IMR-90 (cell line): ENCODE results near the gene TTC28. TPM values are rescaled to one million over a fixed set of nuclear protein-coding genes. Genes with fewer than 3 reads are reported as not detected.

Experiments used
- ATAC-seq: fragments of 200-7000 bp; cut with Tn5 transposase; 2 replicates; pipeline ENCODE4 v1.9.1; 2020; ENCODE audit warnings: low read depth, mild to moderate bottlenecking, moderate library complexity
- BruUV-seq: library from RNA; stranded (reverse); fragments of 400-500 nt; replicated peaks from 2 replicates; lab custom pipeline; 2021; lab: Mats Ljungman, UMichigan
- CTCF ChIA-PET: fragments of 300-600 bp; formaldehyde crosslinking; extraction: SDS; loops from one replicate; lab custom pipeline; 2021; ENCODE audit warnings: antibody characterized with exemption; lab: Yijun Ruan, JAX
- POLR2A ChIA-PET: fragments of 300-600 bp; sonication (Branson Sonifier 250); formaldehyde crosslinking; loops from one replicate; lab custom pipeline; 2022; ENCODE audit warnings: antibody characterized with exemption; ENCODE audit not compliant: unreplicated experiment; lab: Charles Lee
- DNase-seq: peaks from one replicate; pipeline ENCODE4 v3.0.0; 2013
- H2AFZ ChIP-seq: replicated peaks from 2 replicates; pipeline ENCODE3; 2013; ENCODE audit warnings: low read length, mild to moderate bottlenecking; ENCODE audit not compliant: poor library complexity
- H2AK5ac ChIP-seq: 2 replicates; pipeline ENCODE4 v1.6.1; 2013; ENCODE audit warnings: low read depth, low read length, inconsistent platforms
- H2AK9ac ChIP-seq: replicated peaks from 2 replicates; pipeline ENCODE3; 2013; ENCODE audit warnings: mild to moderate bottlenecking, low read depth, low read length, moderate library complexity; ENCODE audit not compliant: poor library complexity
- H2BK120ac ChIP-seq: 2 replicates; pipeline ENCODE4 v1.6.1; 2013; ENCODE audit warnings: low read depth, low read length, inconsistent platforms
- H2BK15ac ChIP-seq: 3 replicates; pipeline ENCODE4 v1.6.1; 2013; ENCODE audit warnings: low read depth, low read length, inconsistent platforms
- H2BK20ac ChIP-seq: 2 replicates; pipeline ENCODE4 v1.6.1; 2013; ENCODE audit warnings: low read depth, mild to moderate bottlenecking, inconsistent platforms, low read length, moderate library complexity
- H2BK5ac ChIP-seq: 2 replicates; pipeline ENCODE4 v1.6.1; 2013; ENCODE audit warnings: mild to moderate bottlenecking, low read depth, low read length, inconsistent platforms; ENCODE audit not compliant: poor library complexity, severe bottlenecking
- H3K14ac ChIP-seq: replicated peaks from 2 replicates; pipeline ENCODE4 v1.6.1; 2013; ENCODE audit warnings: low read depth, low read length, inconsistent platforms
- H3K18ac ChIP-seq: 2 replicates; pipeline ENCODE4 v1.6.1; 2013; ENCODE audit warnings: low read depth, low read length, control low read depth
- H3K23ac ChIP-seq: 2 replicates; pipeline ENCODE4 v1.6.1; 2013; ENCODE audit warnings: low read depth, low read length, inconsistent platforms
- H3K27ac ChIP-seq: 2 replicates; pipeline ENCODE4 v1.5.1; 2013; ENCODE audit warnings: mild to moderate bottlenecking, control low read depth, low read length; ENCODE audit not compliant: insufficient read depth
- H3K27me3 ChIP-seq: 2 replicates; pipeline ENCODE4 v1.6.1; 2013; ENCODE audit warnings: low read length; ENCODE audit not compliant: control insufficient read depth, insufficient read depth
- H3K36me3 ChIP-seq: 2 replicates; pipeline ENCODE4 v1.6.1; 2013; ENCODE audit warnings: low read length, mixed read lengths; ENCODE audit not compliant: control insufficient read depth, insufficient read depth
- H3K4ac ChIP-seq: 2 replicates; pipeline ENCODE4 v1.6.1; 2013; ENCODE audit warnings: low read depth, low read length, inconsistent platforms
- H3K4me1 ChIP-seq: 2 replicates; pipeline ENCODE4 v1.6.1; 2013; ENCODE audit warnings: low read length, mixed read lengths; ENCODE audit not compliant: control insufficient read depth, insufficient read depth
- H3K4me2 ChIP-seq: 2 replicates; pipeline ENCODE4 v1.6.1; 2013; ENCODE audit warnings: low read depth, mild to moderate bottlenecking, control low read depth, low read length, moderate library complexity
- H3K4me3 ChIP-seq: 2 replicates; pipeline ENCODE4 v1.5.1; 2013; ENCODE audit warnings: low read depth, mild to moderate bottlenecking, control low read depth, low read length, moderate library complexity; ENCODE audit not compliant: insufficient read depth
- H3K56ac ChIP-seq: 2 replicates; pipeline ENCODE4 v1.6.1; 2013; ENCODE audit warnings: low read length, inconsistent platforms; ENCODE audit not compliant: insufficient read depth; ENCODE audit errors: extremely low read depth
- H3K79me1 ChIP-seq, 2 experiments: 2 replicates each; pipeline ENCODE4 v1.6.1; 2013; ENCODE audit warnings: low read length in 2 of 2, inconsistent platforms in 1 of 2, low read depth in 1 of 2
- H3K9ac ChIP-seq: 2 replicates; pipeline ENCODE4 v1.6.1; 2013; ENCODE audit warnings: low read depth, low read length, control low read depth
- H3K9me1 ChIP-seq: 2 replicates; pipeline ENCODE4 v1.6.1; 2013; ENCODE audit warnings: low read length, inconsistent platforms; ENCODE audit not compliant: insufficient read depth
- H3K9me3 ChIP-seq: 2 replicates; pipeline ENCODE4 v1.6.1; 2013; ENCODE audit warnings: low read length; ENCODE audit not compliant: control insufficient read depth, insufficient read depth
- H4K20me1 ChIP-seq: 2 replicates; pipeline ENCODE4 v1.6.1; 2013; ENCODE audit warnings: low read length, inconsistent platforms; ENCODE audit not compliant: insufficient read depth
- H4K5ac ChIP-seq: 2 replicates; pipeline ENCODE4 v1.6.1; 2013; ENCODE audit warnings: mild to moderate bottlenecking, low read depth, low read length, control low read depth
- H4K8ac ChIP-seq, 2 experiments: 2 replicates each; pipeline ENCODE4 v1.6.1; 2013; ENCODE audit warnings: low read depth in 2 of 2, low read length in 2 of 2, control low read depth in 1 of 2, inconsistent platforms in 1 of 2
- H4K91ac ChIP-seq: 2 replicates; pipeline ENCODE4 v1.6.1; 2013; ENCODE audit warnings: low read depth, low read length, inconsistent platforms; ENCODE audit not compliant: insufficient read depth
- BHLHE40 ChIP-seq: fragments of 150-350 bp; IDR thresholded peaks from 2 replicates; pipeline ENCODE4 v1.6.1; 2016; ENCODE audit warnings: mild to moderate bottlenecking, low read depth, low read length
- CEBPB ChIP-seq: IDR thresholded peaks from 2 replicates; pipeline ENCODE4 v1.6.1; 2012; ENCODE audit warnings: low read depth, low read length, improper control_type of control experiment
- CHD1 ChIP-seq: IDR thresholded peaks from 2 replicates; pipeline ENCODE4 v1.6.1; 2012; ENCODE audit warnings: low read depth, low read length, improper control_type of control experiment
- FOS ChIP-seq: fragments of 150-350 bp; IDR thresholded peaks from 2 replicates; pipeline ENCODE4 v1.6.1; 2016; ENCODE audit warnings: low read depth, low read length
- MAFK ChIP-seq: IDR thresholded peaks from 2 replicates; pipeline ENCODE4 v1.6.1; 2012; ENCODE audit warnings: low read depth, low read length, improper control_type of control experiment
- MAZ ChIP-seq: IDR thresholded peaks from 2 replicates; pipeline ENCODE4 v1.6.1; 2012; ENCODE audit warnings: low read depth, mild to moderate bottlenecking, low read length, improper control_type of control experiment, moderate library complexity, borderline replicate concordance
- MXI1 ChIP-seq: IDR thresholded peaks from 2 replicates; pipeline ENCODE4 v1.6.1; 2012; ENCODE audit warnings: low read depth, mild to moderate bottlenecking, low read length, moderate library complexity, borderline replicate concordance
- NFE2L2 ChIP-seq: fragments of 150-350 bp; IDR thresholded peaks from 2 replicates; pipeline ENCODE4 v1.6.1; 2016; ENCODE audit warnings: low read depth, mild to moderate bottlenecking, low read length
- POLR2A ChIP-seq: IDR thresholded peaks from 2 replicates; pipeline ENCODE4 v1.6.1; 2012; ENCODE audit warnings: mild to moderate bottlenecking, low read depth, low read length
- RAD21 ChIP-seq: IDR thresholded peaks from 2 replicates; pipeline ENCODE4 v1.6.1; 2012; ENCODE audit warnings: low read length, improper control_type of control experiment
- RCOR1 ChIP-seq: IDR thresholded peaks from 2 replicates; pipeline ENCODE4 v1.6.1; 2012; ENCODE audit warnings: mild to moderate bottlenecking, low read length, improper control_type of control experiment; ENCODE audit not compliant: insufficient replicate concordance
- RFX5 ChIP-seq: IDR thresholded peaks from 2 replicates; pipeline ENCODE4 v1.8.0; 2012; ENCODE audit warnings: low read depth, mild to moderate bottlenecking, low read length, moderate library complexity
- SMC3 ChIP-seq: fragments of 150-350 bp; IDR thresholded peaks from 2 replicates; pipeline ENCODE4 v1.6.1; 2016; ENCODE audit warnings: low read depth, mild to moderate bottlenecking, antibody characterized with exemption, low read length, moderate library complexity
- WGBS, 2 experiments: methylation state at CpG; one replicate each; pipeline versions ENCODE4 v1.1.5 to v1.1.7; 2013; ENCODE audit warnings: missing lambda C conversion rate in 2 of 2; ENCODE audit not compliant: insufficient read length in 1 of 2; ENCODE audit errors: extremely low coverage in 2 of 2; 5-methylcytosine and 5-hydroxymethylcytosine counted together
- dilution Hi-C: fragments of 300-500 bp; cut with HindIII; formaldehyde crosslinking; loops from one replicate; pipeline ENCODE4 v1.14.3; 2018; ENCODE audit warnings: low sequenced_read_pairs; ENCODE audit not compliant: unreplicated experiment
- in situ Hi-C: fragments of 300-500 bp; cut with MboI; formaldehyde crosslinking; loops from 3 replicates; pipeline ENCODE4 v1.14.3; 2019; ENCODE audit warnings: low sequenced_read_pairs, inconsistent platforms, mixed read lengths
- intact Hi-C: fragments of 100-400 bp; cut with micrococcal nuclease; formaldehyde crosslinking; loops from 2 replicates; pipeline ENCODE4 v1.10.0; 2022
- polyA plus RNA-seq, 3 experiments: library from polyadenylated mRNA; depleted of rRNA; stranded (reverse); fragments of >200 nt; gene quantifications; 2 replicates each; pipeline ENCODE4 v1.2.3, GENCODE V29; 2012; ENCODE audit warnings: low replicate concordance in 1 of 3
- total RNA-seq: library from RNA; depleted of rRNA; stranded (reverse); fragments of >200 nt; gene quantifications from 2 replicates; pipeline ENCODE4 v1.2.3, GENCODE V29; 2012
- TF ChIP-seq, protein P1 (sequence below): conservative IDR thresholded peaks from 2 replicates; pipeline ENCODE4 v1.5.1; 2012; ENCODE audit warnings: mild to moderate bottlenecking, low read depth, low read length, improper control_type of control experiment
- TF ChIP-seq, protein P2 (sequence below): fragments of 150-350 bp; IDR thresholded peaks from 2 replicates; pipeline ENCODE4 v1.6.1; 2016; ENCODE audit warnings: low read depth, mild to moderate bottlenecking, low read length, moderate library complexity, borderline replicate concordance
- TF ChIP-seq, protein P3 (sequence below): fragments of 150-350 bp; IDR thresholded peaks from 2 replicates; pipeline ENCODE4 v1.6.1; 2017; ENCODE audit warnings: mild to moderate bottlenecking, antibody characterized with exemption, low read length, low read depth

The TTC28 gene
- total and polyA plus RNA-seq, 2 of the 4 experiments (the other 2 are of a cell fraction), result 5.6 to 13.3 TPM

DNA sequence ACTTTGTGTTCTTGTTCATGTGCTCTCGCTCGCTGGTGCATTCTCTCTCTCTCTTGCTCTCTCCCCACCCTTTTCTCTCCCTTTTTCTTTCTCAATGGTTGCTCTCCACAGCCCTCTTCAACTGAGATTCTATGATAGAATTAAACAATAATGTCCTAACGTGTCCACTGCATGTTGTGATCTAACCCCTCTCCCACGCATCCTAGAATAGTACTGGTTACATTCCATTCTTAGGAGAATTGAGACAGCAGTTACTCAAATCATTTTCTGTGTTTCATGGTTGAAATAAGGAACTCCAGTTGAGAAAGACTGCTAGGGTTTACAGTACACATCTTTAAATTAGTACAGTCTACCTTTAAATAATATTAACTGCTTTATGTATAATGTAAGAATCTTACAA, 442.5 kb downstream of the TTC28 start:
- H3K9ac ChIP-seq, result no peak overlapping the region
- no peaks in the 10 kb centered on the region for H4K20me1 ChIP-seq
- dilution Hi-C loops, result no loop called here
- POLR2A ChIA-PET, result no interaction called here
- H3K4me3 ChIP-seq, result no peak overlapping the region
- H2AK9ac ChIP-seq, result no peak overlapping the region
- intact Hi-C loops, result no loop called here
- no peaks in the 10 kb centered on the region; the same call in 1 of the 2 replicates for H3K27me3 ChIP-seq
- no peak overlapping the region for H4K91ac ChIP-seq
- no peaks in the 10 kb centered on the region for H3K9me3 ChIP-seq
- no peak overlapping the region for H2AFZ ChIP-seq
- no peak overlapping the region for H3K18ac ChIP-seq
- peaks cover 2% of the 10 kb centered on the region; the same call in 1 of the 2 replicates for H3K36me3 ChIP-seq
- no peak overlapping the region for H3K27ac ChIP-seq
- CTCF ChIA-PET, result no interaction called here
- no peak overlapping the region for H3K56ac ChIP-seq
- no peak overlapping the region for H3K4me2 ChIP-seq
- in situ Hi-C loops, result no loop called here
- H2BK20ac ChIP-seq, result no peak overlapping the region
- no peak overlapping the region for H4K5ac ChIP-seq
- H3K9me1 ChIP-seq, result no peaks in the 10 kb centered on the region
- no peak overlapping the region for H3K4ac ChIP-seq
- no peak for ATAC-seq
- no peak overlapping the region for H3K14ac ChIP-seq
- H4K8ac ChIP-seq, result no peak overlapping the region
- DNase-seq, result peak; percentile 27
- no peak overlapping the region for H3K23ac ChIP-seq
- BruUV-seq, result no TSS peak
- H3K79me1 ChIP-seq, result no peaks in the 10 kb centered on the region; a peak in 2 of 4 replicates
- H2BK120ac ChIP-seq, result no peak overlapping the region
- H2BK15ac ChIP-seq, result no peak overlapping the region
- no CpG with 5 or more reads among the region's 4 CpGs for WGBS, 2 experiments
- no peak for TF ChIP-seq FOS
- TF ChIP-seq, protein P1, sequence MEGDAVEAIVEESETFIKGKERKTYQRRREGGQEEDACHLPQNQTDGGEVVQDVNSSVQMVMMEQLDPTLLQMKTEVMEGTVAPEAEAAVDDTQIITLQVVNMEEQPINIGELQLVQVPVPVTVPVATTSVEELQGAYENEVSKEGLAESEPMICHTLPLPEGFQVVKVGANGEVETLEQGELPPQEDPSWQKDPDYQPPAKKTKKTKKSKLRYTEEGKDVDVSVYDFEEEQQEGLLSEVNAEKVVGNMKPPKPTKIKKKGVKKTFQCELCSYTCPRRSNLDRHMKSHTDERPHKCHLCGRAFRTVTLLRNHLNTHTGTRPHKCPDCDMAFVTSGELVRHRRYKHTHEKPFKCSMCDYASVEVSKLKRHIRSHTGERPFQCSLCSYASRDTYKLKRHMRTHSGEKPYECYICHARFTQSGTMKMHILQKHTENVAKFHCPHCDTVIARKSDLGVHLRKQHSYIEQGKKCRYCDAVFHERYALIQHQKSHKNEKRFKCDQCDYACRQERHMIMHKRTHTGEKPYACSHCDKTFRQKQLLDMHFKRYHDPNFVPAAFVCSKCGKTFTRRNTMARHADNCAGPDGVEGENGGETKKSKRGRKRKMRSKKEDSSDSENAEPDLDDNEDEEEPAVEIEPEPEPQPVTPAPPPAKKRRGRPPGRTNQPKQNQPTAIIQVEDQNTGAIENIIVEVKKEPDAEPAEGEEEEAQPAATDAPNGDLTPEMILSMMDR, result no peak
- no peak for TF ChIP-seq CHD1
- no peak for TF ChIP-seq RCOR1
- TF ChIP-seq, protein P2, sequence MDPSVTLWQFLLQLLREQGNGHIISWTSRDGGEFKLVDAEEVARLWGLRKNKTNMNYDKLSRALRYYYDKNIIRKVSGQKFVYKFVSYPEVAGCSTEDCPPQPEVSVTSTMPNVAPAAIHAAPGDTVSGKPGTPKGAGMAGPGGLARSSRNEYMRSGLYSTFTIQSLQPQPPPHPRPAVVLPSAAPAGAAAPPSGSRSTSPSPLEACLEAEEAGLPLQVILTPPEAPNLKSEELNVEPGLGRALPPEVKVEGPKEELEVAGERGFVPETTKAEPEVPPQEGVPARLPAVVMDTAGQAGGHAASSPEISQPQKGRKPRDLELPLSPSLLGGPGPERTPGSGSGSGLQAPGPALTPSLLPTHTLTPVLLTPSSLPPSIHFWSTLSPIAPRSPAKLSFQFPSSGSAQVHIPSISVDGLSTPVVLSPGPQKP, result no peak
- TF ChIP-seq MAZ, result no peak
- TF ChIP-seq BHLHE40, result no peak
- TF ChIP-seq RFX5, result no peak
- TF ChIP-seq SMC3, result no peak
- TF ChIP-seq, protein P3, sequence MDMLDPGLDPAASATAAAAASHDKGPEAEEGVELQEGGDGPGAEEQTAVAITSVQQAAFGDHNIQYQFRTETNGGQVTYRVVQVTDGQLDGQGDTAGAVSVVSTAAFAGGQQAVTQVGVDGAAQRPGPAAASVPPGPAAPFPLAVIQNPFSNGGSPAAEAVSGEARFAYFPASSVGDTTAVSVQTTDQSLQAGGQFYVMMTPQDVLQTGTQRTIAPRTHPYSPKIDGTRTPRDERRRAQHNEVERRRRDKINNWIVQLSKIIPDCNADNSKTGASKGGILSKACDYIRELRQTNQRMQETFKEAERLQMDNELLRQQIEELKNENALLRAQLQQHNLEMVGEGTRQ, result no peak
- TF ChIP-seq POLR2A, result no peak
- no peak for TF ChIP-seq MXI1
- no peak for TF ChIP-seq NFE2L2
- TF ChIP-seq RAD21, result no peak
- TF ChIP-seq CEBPB, result no peak
- TF ChIP-seq MAFK, result no peak
- peaks cover 2% of the 10 kb centered on the region; the same call in 1 of the 2 replicates for H3K4me1 ChIP-seq
- no peak overlapping the region for H2AK5ac ChIP-seq
- no peak overlapping the region for H2BK5ac ChIP-seq
